H9 (cell line): Measurements from ENCODE around the gene LBH. TPM values are rescaled to one million over a fixed set of nuclear protein-coding genes. Genes with fewer than 3 reads are reported as not detected.

ENCODE experiments used
- DNase-seq: peaks from one replicate; pipeline ENCODE4 v3.0.0-alpha.2; 2017
- H2AFZ ChIP-seq: one replicate; pipeline ENCODE4 v1.6.1; 2013; ENCODE audit warnings: mild to moderate bottlenecking, low read length, control low read depth, moderate library complexity
- H2AK5ac ChIP-seq: 2 replicates; pipeline ENCODE4 v1.6.1; 2013; ENCODE audit warnings: low read length, control low read depth, mixed read lengths; ENCODE audit not compliant: insufficient read length
- H2BK120ac ChIP-seq: one replicate; pipeline ENCODE4 v1.6.1; 2013; ENCODE audit warnings: low read depth, mild to moderate bottlenecking, low read length, control low read depth, inconsistent platforms; ENCODE audit not compliant: poor library complexity, severe bottlenecking
- H2BK12ac ChIP-seq: 2 replicates; pipeline ENCODE4 v1.6.1; 2013; ENCODE audit warnings: low read length, control low read depth, mixed read lengths, low read depth; ENCODE audit not compliant: insufficient read length
- H2BK15ac ChIP-seq: 2 replicates; pipeline ENCODE4 v1.6.1; 2013; ENCODE audit warnings: low read depth, low read length, control low read depth
- H2BK20ac ChIP-seq: one replicate; pipeline ENCODE4 v1.6.1; 2013; ENCODE audit warnings: low read depth, mild to moderate bottlenecking, low read length, control low read depth, inconsistent platforms; ENCODE audit not compliant: poor library complexity, severe bottlenecking
- H2BK5ac ChIP-seq: 2 replicates; pipeline ENCODE4 v1.6.1; 2013; ENCODE audit warnings: low read length, control low read depth, mixed read lengths; ENCODE audit not compliant: insufficient read length
- H3K14ac ChIP-seq: 2 replicates; pipeline ENCODE4 v1.6.1; 2013; ENCODE audit warnings: low read length, control low read depth; ENCODE audit not compliant: insufficient read depth
- H3K18ac ChIP-seq: 2 replicates; pipeline ENCODE4 v1.6.1; 2013; ENCODE audit warnings: low read depth, mild to moderate bottlenecking, mixed read lengths, low read length, control low read depth; ENCODE audit not compliant: insufficient read length
- H3K23ac ChIP-seq: 2 replicates; pipeline ENCODE4 v1.6.1; 2013; ENCODE audit warnings: low read length, control low read depth, mixed read lengths, low read depth; ENCODE audit not compliant: insufficient read length
- H3K23me2 ChIP-seq: 2 replicates; pipeline ENCODE4 v1.6.1; 2013; ENCODE audit warnings: low read depth, mild to moderate bottlenecking, mixed read lengths, low read length, control low read depth; ENCODE audit not compliant: insufficient read length, poor library complexity, severe bottlenecking
- H3K27ac ChIP-seq: 2 replicates; pipeline ENCODE4 v1.5.1; 2013; ENCODE audit warnings: low read length, control low read depth, mixed read lengths, low read depth; ENCODE audit not compliant: insufficient read length
- H3K27me3 ChIP-seq: 2 replicates; pipeline ENCODE4 v1.6.1; 2013; ENCODE audit warnings: low read length, control low read depth, inconsistent platforms; ENCODE audit not compliant: insufficient read depth
- H3K4ac ChIP-seq: 2 replicates; pipeline ENCODE4 v1.6.1; 2013; ENCODE audit warnings: low read depth, mild to moderate bottlenecking, control low read depth, inconsistent platforms, low read length, moderate library complexity
- H3K4me1 ChIP-seq: 2 replicates; pipeline ENCODE4 v1.6.1; 2013; ENCODE audit warnings: low read length, control low read depth, inconsistent platforms; ENCODE audit not compliant: insufficient read depth
- H3K4me2 ChIP-seq: 2 replicates; pipeline ENCODE4 v1.6.1; 2013; ENCODE audit warnings: low read length, control low read depth, mixed read lengths; ENCODE audit not compliant: insufficient read length, insufficient read depth
- H3K56ac ChIP-seq: 2 replicates; pipeline ENCODE4 v1.6.1; 2013; ENCODE audit warnings: low read depth, mild to moderate bottlenecking, mixed read lengths, low read length, control low read depth; ENCODE audit not compliant: insufficient read length
- H3K79me1 ChIP-seq: 2 replicates; pipeline ENCODE4 v1.6.1; 2013; ENCODE audit warnings: low read depth, mild to moderate bottlenecking, moderate library complexity, low read length, control low read depth, inconsistent platforms; ENCODE audit not compliant: insufficient read depth, poor library complexity, severe bottlenecking
- H3K79me2 ChIP-seq: 2 replicates; pipeline ENCODE4 v1.6.1; 2013; ENCODE audit warnings: low read length, control low read depth, inconsistent platforms; ENCODE audit not compliant: insufficient read depth
- H3K9ac ChIP-seq: 2 replicates; pipeline ENCODE4 v1.6.1; 2013; ENCODE audit warnings: low read length, control low read depth, mixed read lengths; ENCODE audit not compliant: insufficient read length; ENCODE audit errors: extremely low read depth
- H3K9me3 ChIP-seq: one replicate; pipeline ENCODE4 v1.6.1; 2013; ENCODE audit warnings: low read depth, low read length, inconsistent platforms; ENCODE audit not compliant: control insufficient read depth
- H3T11ph ChIP-seq: one replicate; pipeline ENCODE4 v1.6.1; 2013; ENCODE audit warnings: mild to moderate bottlenecking, low read length, control low read depth, inconsistent platforms
- H4K20me1 ChIP-seq: one replicate; pipeline ENCODE4 v1.6.1; 2013; ENCODE audit not compliant: control insufficient read depth, insufficient read length, insufficient read depth
- H4K5ac ChIP-seq: 2 replicates; pipeline ENCODE4 v1.6.1; 2013; ENCODE audit warnings: low read depth, mild to moderate bottlenecking, mixed read lengths, low read length, control low read depth; ENCODE audit not compliant: insufficient read length
- H4K8ac ChIP-seq: replicated peaks from 2 replicates; pipeline ENCODE4 v1.6.1; 2013; ENCODE audit warnings: low read length, control low read depth, mixed read lengths, low read depth; ENCODE audit not compliant: insufficient read length
- H4K91ac ChIP-seq: 2 replicates; pipeline ENCODE4 v1.6.1; 2013; ENCODE audit warnings: low read depth, mild to moderate bottlenecking, moderate library complexity, mixed read lengths, low read length, control low read depth; ENCODE audit not compliant: insufficient read length
- H3K27ac Mint-ChIP-seq, 3 experiments: 2 replicates in 2 of 3; 3 replicates in 1 of 3; pipeline ENCODE4 v1.8.0; 2020 to 2021; ENCODE audit warnings: mixed read lengths in 3 of 3, mild to moderate bottlenecking in 1 of 3, moderate library complexity in 1 of 3
- H3K27me3 Mint-ChIP-seq: 2 replicates; pipeline ENCODE4 v1.8.0; 2021; ENCODE audit warnings: low read depth, mild to moderate bottlenecking, moderate library complexity, mixed read lengths
- H3K36me3 Mint-ChIP-seq, 3 experiments: 2 replicates in 2 of 3; 3 replicates in 1 of 3; pipeline ENCODE4 v1.8.0; 2020 to 2021; ENCODE audit warnings: low read depth in 3 of 3, mixed read lengths in 3 of 3; ENCODE audit not compliant: insufficient read depth in 1 of 3
- H3K4me1 Mint-ChIP-seq, 2 experiments: 2 replicates each; pipeline ENCODE4 v1.8.0; 2020; ENCODE audit warnings: mixed read lengths in 2 of 2
- H3K4me3 Mint-ChIP-seq, 2 experiments: 2 replicates in 1 of 2; 3 replicates in 1 of 2; pipeline ENCODE4 v1.8.0; 2020 to 2021; ENCODE audit warnings: mild to moderate bottlenecking in 2 of 2, mixed read lengths in 2 of 2, moderate library complexity in 1 of 2
- H3K9me3 Mint-ChIP-seq, 2 experiments: 2 replicates in 1 of 2; 3 replicates in 1 of 2; pipeline ENCODE4 v1.8.0; 2020; ENCODE audit warnings: mild to moderate bottlenecking in 2 of 2, mixed read lengths in 2 of 2, moderate library complexity in 1 of 2
- WGBS: extraction: QIAGEN DNeasy Blood & Tissue Kit; methylation state at CpG from one replicate; pipeline ENCODE4 v1.1.7; 2013; ENCODE audit warnings: missing lambda C conversion rate, low lambda C conversion rate, mixed read lengths; ENCODE audit not compliant: insufficient read length; ENCODE audit errors: extremely low coverage; 5-methylcytosine and 5-hydroxymethylcytosine counted together
- total RNA-seq: library from RNA; stranded (reverse); gene quantifications from 2 replicates; pipeline ENCODE4 v1.2.1, GENCODE V29; 2021
- TF ChIP-seq, protein P1 (sequence below): fragments of 200-600 bp; sonication (generic); conservative IDR thresholded peaks from 3 replicates; pipeline ENCODE4 v1.8.0; 2021; ENCODE audit warnings: antibody characterized with exemption, mild to moderate bottlenecking

The LBH gene
- total RNA-seq, 1 experiment from 2014 or later, result 53.0 TPM

DNA sequence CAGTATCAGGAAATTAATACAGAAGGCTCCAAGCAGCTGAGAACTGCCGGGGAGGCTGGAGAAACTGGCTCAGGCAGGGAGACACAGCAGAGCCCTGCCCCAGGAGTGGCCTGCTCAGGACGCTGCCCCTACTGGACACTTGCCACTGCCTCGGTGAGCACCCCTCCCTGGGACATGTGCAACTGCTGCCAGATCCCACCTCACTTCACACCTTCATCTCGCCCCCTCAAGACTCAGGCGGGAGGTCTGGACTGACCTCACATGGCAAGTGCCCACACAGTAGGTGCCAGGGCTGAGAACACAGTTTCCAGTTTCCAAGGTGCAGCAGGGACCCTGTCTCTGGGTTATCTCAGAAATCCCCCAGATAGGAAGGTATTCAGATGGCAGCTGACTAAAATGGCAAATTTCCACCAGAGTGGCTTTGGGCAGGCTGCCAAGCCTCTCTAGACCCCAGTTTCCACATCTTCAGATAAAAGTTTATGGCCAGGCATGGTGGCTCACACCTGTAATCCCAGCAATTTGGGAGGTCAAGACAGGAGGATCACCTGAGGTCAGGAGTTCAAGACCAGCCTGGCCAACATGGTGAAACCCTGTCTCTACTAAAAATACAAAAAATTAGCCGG lies 33.7 kb upstream of the LBH start:
- Histone ChIP-seq H3K9ac (no peak overlapping the region), H2AK5ac (no peak overlapping the region), H2BK120ac (no peak overlapping the region), H3K56ac (no peak overlapping the region), H4K91ac (no peak overlapping the region), H3K4me2 (no peak overlapping the region), H3K23me2 (no peaks in the 10 kb centered on the region), H3K4ac (no peak overlapping the region), H4K5ac (no peak overlapping the region), H3K79me2 (no peaks in the 10 kb centered on the region), H3T11ph (no peak overlapping the region), H2BK20ac (no peak overlapping the region), H2AFZ (no peak overlapping the region), H3K9me3 (no peaks in the 10 kb centered on the region), H4K20me1 (no peaks in the 10 kb centered on the region), H3K27me3 (no peaks in the 10 kb centered on the region), H2BK12ac (no peak overlapping the region), H4K8ac (no peak overlapping the region), H3K23ac (no peak overlapping the region), H3K14ac (no peak overlapping the region), H3K18ac (no peak overlapping the region), H3K4me1 (no peaks in the 10 kb centered on the region; the same call in 1 of the 2 replicates), H3K27ac (no peak overlapping the region), H2BK15ac (no peak overlapping the region), H3K79me1 (no peaks in the 10 kb centered on the region), H2BK5ac (no peak overlapping the region)
- DNase-seq, result peak; percentile 51
- WGBS, result no CpG with 5 or more reads among the region's 6 CpGs
- TF ChIP-seq, protein P1, sequence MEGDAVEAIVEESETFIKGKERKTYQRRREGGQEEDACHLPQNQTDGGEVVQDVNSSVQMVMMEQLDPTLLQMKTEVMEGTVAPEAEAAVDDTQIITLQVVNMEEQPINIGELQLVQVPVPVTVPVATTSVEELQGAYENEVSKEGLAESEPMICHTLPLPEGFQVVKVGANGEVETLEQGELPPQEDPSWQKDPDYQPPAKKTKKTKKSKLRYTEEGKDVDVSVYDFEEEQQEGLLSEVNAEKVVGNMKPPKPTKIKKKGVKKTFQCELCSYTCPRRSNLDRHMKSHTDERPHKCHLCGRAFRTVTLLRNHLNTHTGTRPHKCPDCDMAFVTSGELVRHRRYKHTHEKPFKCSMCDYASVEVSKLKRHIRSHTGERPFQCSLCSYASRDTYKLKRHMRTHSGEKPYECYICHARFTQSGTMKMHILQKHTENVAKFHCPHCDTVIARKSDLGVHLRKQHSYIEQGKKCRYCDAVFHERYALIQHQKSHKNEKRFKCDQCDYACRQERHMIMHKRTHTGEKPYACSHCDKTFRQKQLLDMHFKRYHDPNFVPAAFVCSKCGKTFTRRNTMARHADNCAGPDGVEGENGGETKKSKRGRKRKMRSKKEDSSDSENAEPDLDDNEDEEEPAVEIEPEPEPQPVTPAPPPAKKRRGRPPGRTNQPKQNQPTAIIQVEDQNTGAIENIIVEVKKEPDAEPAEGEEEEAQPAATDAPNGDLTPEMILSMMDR, result peak; percentile 48
- Mint-ChIP-seq H3K9me3 (no peaks in the 10 kb centered on the region), H3K4me1 (peaks cover 12 to 13% of the 10 kb centered on the region in 2 experiments), H3K27ac (no peak overlapping the region), H3K27me3 (no peaks in the 10 kb centered on the region; the same call in 1 of the 2 replicates), H3K4me3 (no peak overlapping the region), H3K36me3 (no peaks in the 10 kb centered on the region)
